Ascending aorta (tissue), 2 donors: ENCODE data around the gene RPGR. TPM values are rescaled to one million over a fixed set of nuclear protein-coding genes. Genes with fewer than 3 reads are reported as not detected.

Experiments used
- DNase-seq, 2 donors: peaks; one replicate each; pipeline ENCODE4 v3.0.0-alpha.2; 2019; ENCODE audit warnings: low spot score in 2 of 2
- H3K27ac ChIP-seq, 2 donors: fragments of 200-600 bp; sonication (generic); one replicate each; pipeline ENCODE4 v1.5.1; 2016 to 2017; ENCODE audit warnings: mild to moderate bottlenecking in 1 of 2
- H3K27me3 ChIP-seq: fragments of 200-600 bp; sonication (generic); one replicate; pipeline ENCODE4 v1.5.1; 2017
- H3K36me3 ChIP-seq, 2 donors: fragments of 200-600 bp; sonication (generic); one replicate each; pipeline ENCODE4 v1.5.1; 2016
- H3K4me1 ChIP-seq, 2 donors: fragments of 200-600 bp; sonication (generic); one replicate each; pipeline ENCODE4 v1.5.1; 2016 to 2017; ENCODE audit warnings: mild to moderate bottlenecking in 1 of 2
- H3K4me3 ChIP-seq, 2 donors: fragments of 200-600 bp; sonication (generic); one replicate each; pipeline ENCODE4 v1.5.1; 2016 to 2017; ENCODE audit warnings: mild to moderate bottlenecking in 1 of 2
- H3K9me3 ChIP-seq, 2 donors: fragments of 200-600 bp; sonication (generic); one replicate each; pipeline ENCODE4 v1.5.1; 2016
- CTCF ChIP-seq, 3 experiments: fragments of 200-600 bp in 2 of 3; fragments of 450-650 bp in 1 of 3; sonication (generic) in 2 of 3; IDR thresholded peaks; one replicate each; pipeline ENCODE4 v1.5.1; 2016 to 2019; ENCODE audit warnings: antibody characterized with exemption in 3 of 3, mild to moderate bottlenecking in 1 of 3, moderate library complexity in 1 of 3
- intact Hi-C: fragments of 100-400 bp; cut with DNase I; formaldehyde crosslinking; loops from one replicate; pipeline ENCODE4 v1.15.1; 2023
- total RNA-seq: library from RNA; depleted of rRNA; stranded (reverse); fragments of >200 nt; gene quantifications from one replicate; pipeline ENCODE4 v1.1.0, GENCODE V29; 2016

The RPGR gene
- total RNA-seq, 1 donor from 2014 or later, result 12.0 TPM

GRCh38 chrX:38352362-38352761, 25.1 kb upstream of the RPGR start, which contains the start of gene OTC:
OTC (plus strand) TSS chrX:38352604; CDS start chrX:38352697, 93 bp downstream.
- no peak within 1 kb of the TSS for H3K27ac ChIP-seq
- no peak for DNase-seq
- no peak within 1 kb of the TSS for H3K4me3 ChIP-seq
- H3K4me1 ChIP-seq, result no peaks in the 10 kb centered on the region
- no peaks in the 10 kb centered on the region for H3K9me3 ChIP-seq
- no peak for TF ChIP-seq CTCF (IDR thresholded peaks at IDR 0.05)
- intact Hi-C loops, result no loop called here
- H3K27me3 ChIP-seq, result no peaks in the 10 kb centered on the region
- no peaks in the 10 kb centered on the region for H3K36me3 ChIP-seq

- no peak for TF ChIP-seq CTCF (IDR thresholded peaks at IDR 0.05)
- H3K4me1 ChIP-seq, result no peaks in the 10 kb centered on the region
These were observed 24.0 kb upstream of the RPGR start for GRCh38 chrX:38351346-38351745.

GRCh38 chrX:38347136-38347535, 19.8 kb upstream of the RPGR start:
- no peaks in the 10 kb centered on the region for H3K27me3 ChIP-seq
- no peak for DNase-seq
- H3K4me1 ChIP-seq, result no peaks in the 10 kb centered on the region
- intact Hi-C loops, result no loop called here
- no peaks in the 10 kb centered on the region for H3K9me3 ChIP-seq
- TF ChIP-seq CTCF (IDR thresholded peaks at IDR 0.05), result no peak
- H3K36me3 ChIP-seq, result no peaks in the 10 kb centered on the region
- H3K27ac ChIP-seq, result no peak overlapping the region
- no peak overlapping the region for H3K4me3 ChIP-seq

More at GRCh38 chrX:38351346-38351745, 24.0 kb upstream of the RPGR start:
- Histone ChIP-seq H3K4me3 (no peak overlapping the region), H3K36me3 (no peaks in the 10 kb centered on the region), H3K9me3 (no peaks in the 10 kb centered on the region), H3K27me3 (no peaks in the 10 kb centered on the region), H3K27ac (no peak overlapping the region)
- no peak for DNase-seq
- intact Hi-C loops, result no loop called here

GRCh38 chrX:38346150-38346549, 18.8 kb upstream of the RPGR start:
- no peak for DNase-seq
- intact Hi-C loops, result no loop called here
- no peak for TF ChIP-seq CTCF (IDR thresholded peaks at IDR 0.05)
- no peaks in the 10 kb centered on the region for H3K4me1 ChIP-seq
- H3K9me3 ChIP-seq, result no peaks in the 10 kb centered on the region
- H3K27ac ChIP-seq, result no peak overlapping the region
- H3K27me3 ChIP-seq, result no peaks in the 10 kb centered on the region
- no peaks in the 10 kb centered on the region for H3K36me3 ChIP-seq
- H3K4me3 ChIP-seq, result no peak overlapping the region

GRCh38 chrX:38342853-38343778, 15.8 kb upstream of the RPGR start:
- Histone ChIP-seq H3K27ac (no peak overlapping the region), H3K27me3 (no peaks in the 10 kb centered on the region), H3K36me3 (no peaks in the 10 kb centered on the region), H3K4me1 (no peaks in the 10 kb centered on the region), H3K4me3 (no peak overlapping the region), H3K9me3 (no peaks in the 10 kb centered on the region)
- no peak for DNase-seq
- intact Hi-C loops, result no loop called here
- no peak for TF ChIP-seq CTCF (IDR thresholded peaks at IDR 0.05)
